GM21447 (cell line): ENCODE data around the gene BTRC.

ENCODE experiments used
- ATAC-seq: cut with Tn5 transposase; IDR thresholded peaks from one replicate; pipeline ENCODE4 v1.9.1; 2021; ENCODE audit not compliant: unreplicated experiment

The BTRC gene

GRCh38 chr10:101513733-101514132, 159.8 kb downstream of the BTRC start:
- no peak for ATAC-seq

GRCh38 chr10:101525848-101526247, 171.9 kb downstream of the BTRC start:
- no peak for ATAC-seq

GRCh38 chr10:101529207-101529606, 175.2 kb downstream of the BTRC start:
- ATAC-seq = no peak

- ATAC-seq = no peak
Measured at GRCh38 chr10:101529725-101530553, 176.0 kb downstream of the BTRC start.

- no peak for ATAC-seq
Measured at GRCh38 chr10:101535949-101536348, 182.0 kb downstream of the BTRC start.

- ATAC-seq = no peak
Measured at GRCh38 chr10:101536800-101537199, 182.8 kb downstream of the BTRC start.

GRCh38 chr10:101538446-101538845, 184.5 kb downstream of the BTRC start:
- ATAC-seq = no peak

- no peak for ATAC-seq
Measured at GRCh38 chr10:101545898-101546297, 191.9 kb downstream of the BTRC start.

GRCh38 chr10:101550965-101551364, 197.0 kb downstream of the BTRC start:
- no peak for ATAC-seq

GRCh38 chr10:101552442-101552841, 198.5 kb downstream of the BTRC start:
- ATAC-seq = no peak

- no peak for ATAC-seq
Measured at GRCh38 chr10:101557541-101557940, 203.6 kb downstream of the BTRC start.

- ATAC-seq = no peak
Measured at GRCh38 chr10:101558204-101558603, 204.2 kb downstream of the BTRC start.

- ATAC-seq = no peak
Measured at GRCh38 chr10:101558671-101559595, 205.0 kb downstream of the BTRC start.

- no peak for ATAC-seq
Measured at GRCh38 chr10:101559596-101560297, 205.8 kb downstream of the BTRC start.

- no peak for ATAC-seq
Measured at GRCh38 chr10:101560298-101561067, 206.5 kb downstream of the BTRC start.

- no peak for ATAC-seq
Measured at GRCh38 chr10:101561068-101561915, 207.3 kb downstream of the BTRC start.

- no peak for ATAC-seq
Measured at GRCh38 chr10:101562231-101562630, 208.3 kb downstream of the BTRC start.

- ATAC-seq = no peak
Measured at GRCh38 chr10:101563007-101563406, 209.0 kb downstream of the BTRC start.

GRCh38 chr10:101563497-101564040, 209.6 kb downstream of the BTRC start:
- ATAC-seq = no peak
